Cortex of kidney (tissue), 1 donor: ENCODE data around the gene MACROH2A1.

Source experiments
- DNase-seq: peaks from one replicate; lab custom pipeline; 2025; lab: John Stamatoyannopoulos, UW

MACROH2A1 gene

DNA sequence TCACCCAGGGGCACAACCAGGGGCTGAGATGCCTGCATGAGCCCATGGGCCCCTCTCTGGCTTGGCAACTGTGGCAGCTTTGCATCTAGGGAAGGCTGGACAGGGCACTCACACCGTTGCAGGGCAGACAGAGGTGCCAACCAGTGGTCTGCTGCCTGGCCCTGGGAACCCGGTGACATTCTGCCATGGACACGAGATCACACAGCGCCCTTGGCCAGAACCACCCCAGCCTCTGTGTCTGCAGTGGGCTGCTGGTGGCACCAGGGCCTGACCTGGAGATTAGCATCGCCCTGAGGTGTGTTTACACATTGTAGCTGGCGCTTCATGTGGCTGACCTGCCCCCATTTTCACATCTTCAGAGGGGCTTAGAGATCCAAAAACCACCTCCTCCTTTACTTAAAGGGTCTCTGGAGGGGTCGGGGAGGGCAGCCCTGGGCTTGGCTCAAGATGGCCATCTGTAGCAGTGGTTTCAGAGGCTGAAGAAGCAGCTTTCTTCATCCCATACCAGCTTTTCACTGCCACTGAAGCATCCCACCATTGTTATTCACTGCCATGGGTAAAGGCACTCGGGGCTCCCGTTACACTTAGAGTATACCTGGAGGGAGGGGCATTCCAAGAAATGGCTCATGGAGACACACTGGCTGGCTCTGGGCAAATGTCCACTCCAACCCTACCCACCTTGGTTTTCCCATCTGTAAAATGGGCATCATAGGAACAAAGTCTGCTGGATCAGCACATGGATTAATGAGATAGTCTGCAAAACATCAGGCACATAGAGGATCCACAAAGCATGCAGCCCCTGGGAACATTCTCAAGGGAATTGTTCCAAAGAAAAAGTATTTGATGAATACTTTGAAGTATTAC lies 36.7 kb upstream of the MACROH2A1 start:
- no peak for DNase-seq

DNA sequence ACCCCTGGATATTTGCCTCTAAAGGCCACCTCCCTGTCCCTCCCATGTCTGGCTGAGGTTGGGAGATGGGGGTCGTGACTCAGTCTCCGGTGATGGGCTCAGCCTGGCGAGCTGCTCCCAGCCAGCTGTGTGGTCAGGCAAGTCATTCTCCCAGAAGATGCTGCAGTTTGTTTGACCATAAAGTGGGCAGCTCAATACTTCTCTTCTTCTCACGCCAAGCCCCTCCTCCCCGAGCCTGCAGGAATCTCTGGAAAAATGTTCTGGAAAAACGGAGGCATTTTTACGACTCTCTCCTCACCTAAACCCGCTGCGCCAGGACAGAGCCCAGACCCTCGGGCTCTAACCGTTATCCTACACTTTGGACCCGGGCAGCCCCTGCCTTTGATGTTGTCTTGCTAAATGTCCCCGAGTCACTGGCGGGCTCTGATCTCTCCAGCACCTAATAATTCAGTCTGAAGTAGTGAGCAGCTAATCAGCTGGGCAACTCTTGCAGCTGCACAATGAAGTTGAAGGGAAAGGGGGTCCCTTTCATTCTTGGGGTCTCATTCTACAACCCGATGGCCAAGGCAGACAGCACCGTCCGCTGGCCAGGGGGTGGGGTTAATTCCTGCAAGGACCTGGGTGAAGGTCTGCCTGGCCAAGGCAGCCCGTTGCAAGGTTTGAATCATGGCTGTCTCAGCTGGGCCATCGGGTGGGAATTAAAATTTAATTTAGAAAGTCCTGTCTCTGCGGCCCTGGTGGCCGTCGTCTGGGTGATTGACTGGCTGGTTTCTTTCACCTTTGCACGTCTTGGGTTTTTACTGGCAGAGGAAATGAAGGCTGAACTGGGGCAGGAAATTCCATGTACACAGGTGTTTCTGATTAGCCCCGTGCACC lies 35.8 kb upstream of the MACROH2A1 start:
- no peak for DNase-seq

DNA sequence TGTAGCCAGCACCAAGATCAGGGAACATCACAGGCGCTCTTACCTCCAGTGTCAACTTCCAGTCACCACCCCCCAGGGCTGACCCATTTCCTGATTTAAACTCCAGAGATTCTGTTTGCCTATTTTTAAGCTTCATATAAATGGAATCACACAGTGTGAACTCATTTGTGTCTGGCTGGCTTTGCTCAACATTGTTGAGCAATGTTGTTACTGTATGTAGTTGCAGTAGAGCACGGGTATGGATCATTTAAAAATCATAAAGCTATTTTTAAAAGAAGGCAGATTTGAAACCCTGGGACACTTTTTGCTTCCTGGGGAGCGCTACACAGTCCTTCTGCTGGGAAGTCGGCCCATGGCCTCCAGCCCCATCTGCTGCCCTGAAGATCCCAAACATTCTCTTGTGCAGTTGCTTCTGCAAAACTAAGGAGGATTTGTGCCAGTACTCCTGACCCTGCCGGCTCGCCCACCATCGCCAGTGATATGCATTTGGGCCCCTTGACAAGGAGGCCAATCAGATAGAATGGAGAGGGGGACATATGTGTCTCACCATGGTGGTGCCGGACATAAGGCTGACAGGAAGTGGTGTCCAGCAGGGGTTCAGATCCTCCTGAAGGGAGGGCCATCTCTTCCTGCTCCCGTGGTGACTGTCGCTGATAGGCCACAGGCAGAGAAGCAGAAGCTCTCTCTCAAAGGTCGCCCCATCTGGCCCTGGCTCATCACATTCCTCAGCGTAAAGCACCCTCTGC lies 34.8 kb upstream of the MACROH2A1 start:
- DNase-seq = no peak

DNA sequence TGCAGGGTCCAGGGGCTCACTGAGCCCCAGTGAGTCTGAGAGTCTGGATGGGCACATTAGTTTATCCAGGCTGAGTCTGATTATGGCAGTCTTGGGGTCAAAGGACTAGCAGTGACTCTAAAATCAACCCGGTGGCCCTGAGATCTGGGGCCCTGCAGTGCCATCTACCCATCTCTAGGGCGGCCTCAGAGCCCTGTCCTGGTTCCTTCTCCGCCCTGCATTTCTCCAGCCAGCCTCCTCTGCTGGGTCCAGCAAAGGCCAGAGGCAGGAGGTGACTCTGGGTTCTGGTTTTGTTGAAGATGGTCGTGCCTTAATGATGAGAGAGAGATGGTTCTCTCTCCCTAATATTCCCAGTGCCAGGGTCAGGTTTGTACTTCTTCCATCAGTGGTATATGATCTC lies 33.1 kb upstream of the MACROH2A1 start:
- no peak for DNase-seq

DNA sequence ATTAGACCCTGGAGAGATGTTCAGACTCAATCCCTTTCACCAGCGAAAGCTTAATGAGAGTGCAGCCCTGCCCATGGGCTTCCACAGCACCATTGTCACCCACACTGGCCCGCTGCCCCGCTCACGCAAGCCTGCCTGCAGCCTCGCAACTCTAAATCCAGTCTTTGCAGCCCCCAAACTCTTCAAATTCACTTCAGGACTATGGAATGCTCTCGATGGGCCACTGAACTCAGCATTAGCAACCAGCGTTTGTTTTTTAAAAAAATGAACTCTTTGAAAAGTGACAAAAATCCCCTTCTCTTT lies 31.1 kb upstream of the MACROH2A1 start:
- DNase-seq = no peak

DNA sequence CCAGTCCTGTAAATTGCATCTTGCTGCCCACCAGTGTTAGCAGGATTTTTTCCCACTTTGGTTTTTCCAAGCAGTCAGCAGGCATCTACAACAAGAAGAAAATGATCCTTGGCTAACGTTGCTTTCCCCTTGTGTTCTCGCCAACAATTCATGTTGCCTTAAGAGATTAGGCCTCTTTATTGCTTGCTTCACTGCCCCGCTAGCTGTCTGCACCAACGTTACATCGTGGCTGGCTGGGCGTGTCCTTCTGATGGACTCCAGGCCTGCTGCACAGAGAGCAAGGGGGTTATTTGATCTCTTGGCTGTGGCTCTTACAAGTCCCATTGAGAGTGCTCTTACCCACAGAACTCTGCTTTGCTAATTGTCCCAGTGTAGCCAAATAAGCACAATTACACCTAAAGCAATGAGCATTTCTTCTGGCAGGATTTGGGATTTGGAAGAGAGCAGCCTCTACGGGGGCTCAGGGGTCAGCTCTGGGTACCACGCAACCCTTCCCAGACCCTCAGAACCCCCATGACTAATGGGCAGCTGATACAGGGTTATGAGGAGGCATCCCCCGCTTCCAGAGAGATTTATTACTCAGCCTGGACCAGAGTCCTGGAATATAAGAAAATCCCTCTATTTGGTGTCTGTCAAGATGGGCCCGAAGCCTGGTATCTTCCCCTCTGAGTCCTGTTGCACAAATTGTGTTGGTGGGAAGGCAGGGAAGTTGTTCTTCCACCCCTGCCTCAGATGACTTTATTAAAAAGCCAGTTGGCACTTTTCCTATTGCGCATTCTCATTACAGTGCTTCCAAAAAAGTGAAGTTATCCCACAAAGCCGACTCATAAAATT lies 30.5 kb upstream of the MACROH2A1 start:
- DNase-seq = no peak

DNA sequence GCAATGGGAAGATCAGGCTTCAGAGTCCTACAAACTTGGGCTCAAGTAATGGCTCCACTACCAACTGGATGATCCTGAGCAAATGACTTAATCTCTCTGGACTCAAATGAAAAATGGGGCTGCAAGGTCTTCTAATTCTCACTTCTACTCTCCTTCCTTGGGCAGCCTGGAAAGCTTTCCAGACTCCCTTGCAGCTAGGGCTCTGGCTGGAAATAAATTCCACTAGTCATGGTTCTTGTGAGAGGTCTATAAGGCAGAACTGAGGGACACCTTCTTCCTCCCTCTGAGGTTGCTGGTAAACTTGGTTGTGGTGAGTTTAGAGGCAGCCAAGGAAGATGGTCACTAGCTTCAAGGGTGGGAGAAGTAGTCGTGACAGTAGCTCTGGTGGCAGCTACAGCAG lies 29.6 kb upstream of the MACROH2A1 start:
- DNase-seq = no peak

DNA sequence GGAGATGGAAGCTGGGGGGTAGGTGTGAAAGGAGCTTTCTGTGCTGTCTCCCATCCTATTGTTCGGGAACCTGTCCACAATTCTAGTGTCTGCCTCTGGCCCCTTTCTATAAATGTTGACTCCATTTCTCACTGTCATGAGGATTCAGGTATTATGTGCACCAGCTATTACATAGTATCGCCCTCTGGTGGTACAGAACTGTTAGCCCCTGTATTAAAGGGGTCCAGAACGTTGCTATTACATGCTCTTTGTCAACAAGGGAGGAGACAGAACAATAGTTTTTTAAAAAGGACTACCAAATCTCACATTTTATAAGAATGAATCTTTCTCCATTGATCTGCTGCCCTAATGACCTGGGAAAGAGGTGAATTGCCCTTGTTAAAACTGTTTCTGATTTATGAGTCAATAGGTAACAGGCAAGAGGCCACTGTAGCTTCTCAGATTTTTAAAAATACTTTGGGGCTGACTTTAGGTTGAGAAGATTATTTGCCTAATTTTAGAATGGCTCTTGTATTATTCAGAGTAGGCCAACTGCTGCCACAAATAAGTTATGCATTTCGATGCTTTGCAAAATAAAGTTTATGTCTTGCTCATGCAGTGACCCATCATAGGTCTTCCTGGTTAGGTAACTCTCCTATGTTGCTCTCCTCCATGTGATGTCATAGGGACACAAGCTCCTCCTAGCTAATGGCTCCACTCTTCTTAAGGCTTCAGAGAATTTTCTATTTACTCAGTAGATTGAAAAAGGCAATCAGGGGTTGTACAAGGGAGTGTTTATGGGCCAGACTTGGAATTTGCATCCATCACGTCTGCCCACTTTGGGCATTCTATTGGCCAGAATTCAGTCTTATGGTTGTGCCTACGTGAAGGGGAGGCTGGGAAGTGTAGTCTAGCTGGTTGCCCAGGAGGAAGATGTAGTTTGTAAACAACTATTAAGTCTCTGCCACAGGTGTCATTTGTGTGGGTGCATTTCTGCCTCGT lies 27.4 kb upstream of the MACROH2A1 start:
- no peak for DNase-seq

DNA sequence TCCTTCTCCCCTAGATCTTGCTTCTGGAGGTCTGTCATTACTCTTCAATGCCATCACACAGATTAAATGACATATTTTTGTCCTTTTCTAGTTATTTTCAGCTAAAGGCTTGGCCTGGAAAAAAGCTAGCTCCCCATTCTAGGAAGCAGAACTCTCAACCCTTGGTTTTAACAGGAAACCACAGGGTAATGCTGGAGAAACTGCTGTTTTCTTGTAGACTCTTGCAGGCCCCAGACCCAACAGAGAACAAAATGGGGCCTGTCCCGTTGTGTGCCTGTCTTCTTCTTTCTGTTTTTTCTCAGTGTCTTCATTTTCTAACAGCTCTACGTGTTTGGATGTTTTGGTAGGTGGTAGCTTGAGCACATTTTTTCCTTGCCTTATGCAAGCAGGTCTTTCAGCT lies 26.6 kb upstream of the MACROH2A1 start:
- no peak for DNase-seq

DNA sequence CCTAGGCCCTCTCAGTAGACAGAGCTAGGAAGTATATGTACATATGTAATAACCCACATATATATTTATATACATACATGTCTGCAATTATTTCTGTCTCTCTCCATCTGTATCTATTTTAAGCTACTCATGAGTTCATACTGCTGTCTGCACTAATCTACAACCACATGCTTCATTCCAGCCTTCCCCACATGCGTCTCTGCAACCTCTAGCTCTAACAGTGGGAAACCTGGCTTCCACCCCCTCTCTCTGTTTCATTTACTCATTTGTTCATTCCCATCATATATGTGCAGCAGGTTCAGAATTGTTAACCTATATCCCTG lies 24.8 kb upstream of the MACROH2A1 start:
- no peak for DNase-seq

DNA sequence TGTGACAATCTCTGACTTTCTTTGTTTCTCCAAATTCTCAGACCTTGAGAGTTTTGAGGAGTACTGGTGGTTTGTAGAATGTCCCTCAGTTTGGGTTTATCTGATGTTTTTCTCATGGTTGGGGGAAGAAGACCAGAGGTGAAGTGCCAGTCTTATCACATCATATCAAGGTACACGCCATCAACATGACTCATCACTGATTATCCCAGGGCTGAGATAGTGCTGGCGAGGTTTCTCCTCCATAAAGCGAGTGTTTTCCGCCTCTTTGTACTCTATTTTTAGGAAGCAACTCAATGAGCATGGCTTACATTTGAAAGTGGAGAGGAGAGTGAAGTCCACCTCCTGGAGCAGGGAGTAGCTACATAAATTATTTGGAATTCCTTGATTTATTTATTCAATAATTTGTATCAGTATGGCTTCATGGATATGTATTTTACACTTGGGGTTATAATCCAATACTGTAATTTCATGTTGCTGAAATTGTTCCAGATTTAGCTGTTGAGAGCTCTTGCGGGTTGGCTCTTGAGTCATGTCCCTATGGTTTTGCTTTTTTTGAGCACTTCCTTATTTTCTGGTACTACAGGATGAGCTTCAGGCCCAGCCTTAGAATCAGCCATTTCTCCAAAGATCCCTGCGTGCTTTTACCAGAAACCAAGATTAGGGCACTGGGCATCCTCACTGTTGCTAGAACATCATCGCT lies 24.3 kb upstream of the MACROH2A1 start:
- DNase-seq = no peak

DNA sequence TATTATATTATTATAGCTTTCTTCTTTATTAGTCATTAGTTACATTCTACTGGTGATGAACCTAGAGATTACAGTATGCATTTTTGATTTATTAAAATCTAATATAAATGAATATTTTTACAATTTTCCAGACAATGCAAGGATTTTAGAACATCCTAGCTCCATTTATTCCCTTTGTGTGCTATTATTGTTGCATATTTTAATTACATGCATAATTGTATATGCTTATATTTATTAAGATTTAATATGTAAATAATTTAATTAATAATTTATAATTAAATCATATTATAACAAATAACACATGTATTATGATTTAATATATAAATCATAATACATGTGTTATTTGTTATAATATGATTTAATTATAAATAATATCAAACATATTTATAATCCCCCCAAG lies 23.4 kb upstream of the MACROH2A1 start:
- DNase-seq = no peak

DNA sequence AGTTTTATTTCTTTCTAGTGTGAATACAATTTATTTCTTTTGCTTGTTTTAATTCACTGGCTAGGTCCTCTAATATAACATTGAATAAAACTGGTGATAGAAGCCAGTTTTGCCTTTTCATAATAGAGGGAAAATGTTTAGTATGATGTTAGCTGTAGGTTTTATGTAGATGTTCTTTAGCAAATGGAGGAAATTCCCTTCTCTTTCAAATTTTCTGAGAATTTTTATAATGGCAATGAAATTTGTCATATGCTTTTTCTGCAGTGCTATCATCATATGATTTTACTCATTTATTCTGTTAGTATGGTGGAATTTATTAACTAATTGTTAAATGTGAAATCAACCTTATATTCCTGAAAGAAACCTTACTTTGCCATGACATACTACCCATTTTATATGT lies 18.1 kb upstream of the MACROH2A1 start:
- no peak for DNase-seq

DNA sequence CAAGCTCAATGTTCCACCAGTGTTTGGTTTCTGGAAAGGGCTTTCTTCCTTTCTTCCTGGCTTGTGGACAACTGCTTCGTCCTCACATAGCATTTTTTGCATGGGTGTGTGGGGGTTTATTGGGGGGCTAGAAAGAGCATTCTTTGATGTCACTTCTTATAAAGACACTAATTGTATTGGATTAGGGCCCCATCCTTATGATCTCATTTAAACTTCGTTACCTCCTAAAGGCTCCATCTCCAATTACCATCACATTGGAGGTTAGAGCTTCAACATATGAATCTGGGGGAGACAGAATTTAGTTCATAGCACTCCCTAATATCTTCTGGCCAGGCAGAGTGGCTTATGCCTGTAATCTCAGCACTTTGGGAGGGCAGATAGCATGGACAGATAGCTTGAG lies 6.1 kb upstream of the MACROH2A1 start:
- DNase-seq = no peak

DNA sequence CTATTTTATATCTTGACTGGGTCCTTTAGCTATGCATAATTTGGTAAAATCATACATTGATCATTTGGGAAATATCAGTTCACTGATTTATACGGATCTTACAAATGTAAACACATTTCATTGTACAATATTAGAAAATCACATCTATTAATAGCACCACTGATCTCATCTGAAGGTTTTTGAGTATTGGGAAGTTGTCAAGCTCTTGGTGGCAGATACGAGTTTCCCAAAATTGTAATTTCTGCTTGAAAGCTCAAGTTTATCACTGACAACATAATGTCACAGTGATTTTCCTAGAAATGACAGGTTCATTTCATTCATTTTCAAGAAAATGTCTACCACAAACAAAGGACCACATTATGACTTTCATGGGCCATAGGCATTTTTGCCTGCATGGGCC lies 3.0 kb upstream of the MACROH2A1 start:
- no peak for DNase-seq

DNA sequence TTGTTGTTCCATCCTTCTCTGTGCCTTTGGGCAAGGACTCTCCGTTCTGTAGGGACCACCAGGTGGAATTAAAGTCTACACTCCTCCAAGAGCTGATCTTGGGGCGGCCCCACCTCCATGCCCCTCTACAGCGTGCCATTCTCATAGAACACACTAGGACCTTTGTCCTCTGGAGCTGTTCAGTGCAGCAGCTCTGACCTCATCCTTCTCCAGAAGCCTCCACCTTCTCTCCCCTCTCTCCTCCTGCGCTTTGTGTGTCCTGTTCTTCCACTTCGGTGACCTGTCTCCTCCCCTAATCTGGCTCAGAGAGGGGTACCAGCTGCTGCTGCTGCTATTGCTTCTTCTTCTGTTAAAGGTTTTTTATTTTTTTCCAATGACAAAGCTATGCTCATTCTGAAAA lies 1.8 kb upstream of the MACROH2A1 start:
- no peak for DNase-seq

DNA sequence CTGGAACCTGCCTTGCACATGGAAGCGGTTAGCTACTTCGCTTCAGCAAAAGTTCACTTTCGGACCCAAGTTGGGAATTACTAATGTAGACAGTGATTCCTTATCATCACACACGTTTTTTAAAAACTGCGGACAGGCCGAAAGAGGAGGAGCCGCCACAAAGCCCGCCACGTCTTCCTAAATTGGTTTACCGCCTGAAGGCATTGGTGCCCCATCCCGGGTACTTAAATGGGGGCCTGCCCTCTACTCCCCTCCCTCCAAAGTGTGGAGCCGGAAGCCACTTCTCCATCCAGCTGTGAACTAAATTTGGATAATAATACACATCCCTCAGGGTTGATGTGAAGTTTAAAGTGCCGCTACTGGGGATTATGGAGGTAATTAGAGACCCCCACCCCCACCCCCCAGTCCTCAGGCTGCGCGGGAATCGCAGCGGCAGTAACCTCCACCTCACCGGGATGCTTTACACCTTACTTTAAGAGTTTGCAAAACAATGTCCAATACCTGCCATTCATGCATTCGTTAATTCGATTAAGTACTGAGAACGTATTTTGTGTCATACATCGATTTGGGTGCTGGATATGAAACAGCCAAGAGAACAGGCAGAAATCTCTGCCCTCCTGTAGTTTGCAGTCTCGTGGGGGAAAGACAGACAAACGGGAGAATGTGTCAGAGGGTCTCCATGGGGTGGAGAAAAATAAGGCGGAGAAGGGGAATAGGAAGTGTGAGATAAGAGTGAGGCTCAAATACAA lies 937 bp upstream of the MACROH2A1 start:
- no peak for DNase-seq

DNA sequence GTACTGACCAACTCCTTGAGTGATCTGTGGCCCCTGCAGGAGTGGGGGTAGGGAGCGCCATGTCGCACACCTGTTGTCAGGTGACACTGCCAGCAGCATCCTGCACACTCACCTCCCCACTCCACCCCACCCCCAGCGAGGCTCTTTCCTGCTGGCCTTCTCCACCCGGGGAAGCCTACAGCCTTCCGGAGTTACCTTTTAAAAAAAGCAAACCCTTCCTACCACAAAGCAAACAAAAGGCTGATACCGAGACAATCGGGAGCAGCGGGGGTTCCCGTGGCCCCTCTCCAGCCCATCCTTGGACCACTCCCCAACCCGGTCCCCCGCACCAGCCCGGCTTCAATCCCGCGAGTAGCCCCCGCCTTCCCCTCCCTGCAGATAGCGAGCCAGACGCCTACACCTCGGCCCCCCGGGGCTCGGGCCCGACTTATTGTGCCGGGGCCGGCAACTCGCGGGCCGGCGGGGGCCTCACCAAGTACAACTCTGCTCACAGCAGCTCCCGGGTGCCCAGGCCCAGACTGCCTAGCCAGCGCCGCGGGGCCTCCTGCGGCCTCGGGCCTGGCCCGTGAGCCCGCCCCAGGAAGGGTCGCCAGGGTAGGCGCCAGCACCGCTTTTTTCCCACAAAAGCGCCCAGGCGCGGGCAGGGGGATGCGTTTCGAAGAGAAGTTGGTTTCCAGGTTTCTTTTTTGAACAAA lies 724 bp downstream of the MACROH2A1 start:
- no peak for DNase-seq

DNA sequence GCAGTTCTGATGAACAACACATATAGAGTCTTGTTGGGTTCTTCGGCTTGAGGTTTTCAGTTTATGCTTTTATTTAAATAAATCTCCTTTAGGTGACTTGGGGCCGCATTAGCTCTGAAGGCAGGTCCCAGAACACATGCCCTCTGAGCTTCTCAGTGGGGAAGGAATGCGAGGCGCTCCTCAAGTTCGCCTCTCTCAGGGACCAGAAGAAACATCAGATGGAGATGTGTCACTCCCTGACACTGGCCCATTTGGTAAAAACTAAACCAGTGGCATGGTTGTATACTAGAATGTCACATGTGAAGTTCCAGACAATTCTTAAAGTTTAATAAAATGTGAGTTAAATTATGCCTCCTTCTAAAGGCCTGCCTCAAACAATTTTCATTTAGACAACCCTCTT lies 1.9 kb downstream of the MACROH2A1 start:
- no peak for DNase-seq
